HepG2 (cell line): Measurements from ENCODE around the gene GPR65. TPM values are rescaled to one million over a fixed set of nuclear protein-coding genes. Genes with fewer than 3 reads are reported as not detected.

Source experiments
- ATAC-seq: fragments of 200-7000 bp; cut with Tn5 transposase; 3 replicates; pipeline ENCODE4 v1.9.1; 2020; ENCODE audit warnings: mild to moderate bottlenecking, moderate library complexity
- BruUV-seq: library from RNA; stranded (reverse); fragments of 400-500 nt; replicated peaks from 2 replicates; lab custom pipeline; 2021; lab: Mats Ljungman, UMichigan
- CTCF ChIA-PET: fragments of 300-600 bp; formaldehyde crosslinking; extraction: SDS; loops from one replicate; lab custom pipeline; 2021; ENCODE audit warnings: low total read pairs, inconsistent platforms, low intra/inter-chr PET ratio; lab: Yijun Ruan, JAX
- POLR2A ChIA-PET: fragments of 350-600 bp; sonication (Branson Sonifier 250); formaldehyde crosslinking; loops from one replicate; lab custom pipeline; 2020; ENCODE audit warnings: antibody characterized with exemption, inconsistent platforms; lab: Yijun Ruan, JAX
- DNase-seq: peaks from one replicate; pipeline ENCODE4 v3.0.0-alpha.2; 2015; ENCODE audit warnings: low spot score
- FAIRE-seq: peaks from 3 replicates; lab custom pipeline; 2011; peaks lifted over from hg19 to GRCh38; lab: Jason Lieb, UNC
- H2AFZ ChIP-seq: one replicate; pipeline ENCODE4 v1.6.1; 2011; ENCODE audit warnings: low read length, inconsistent platforms
- H3K27ac ChIP-seq: fragments of 300-600 bp; 3 replicates; pipeline ENCODE4 v1.8.0; 2011; ENCODE audit warnings: mixed run types, mild to moderate bottlenecking, mixed read lengths, low read length, inconsistent platforms; ENCODE audit not compliant: insufficient read depth; ENCODE audit errors: extremely low read length
- H3K27me3 ChIP-seq, 2 experiments: fragments of 200-600 bp in 1 of 2; 2 replicates in 1 of 2; 3 replicates in 1 of 2; pipeline versions ENCODE4 v1.6.0 to v1.8.0; 2011; ENCODE audit warnings: low read length in 2 of 2, mild to moderate bottlenecking in 2 of 2, moderate library complexity in 2 of 2, inconsistent platforms in 1 of 2; ENCODE audit not compliant: insufficient read depth in 2 of 2, control insufficient read depth in 1 of 2
- H3K36me3 ChIP-seq, 2 experiments: fragments of 200-600 bp in 1 of 2; replicated peaks in 1 of 2; 2 replicates in 1 of 2; 3 replicates in 1 of 2; pipeline versions ENCODE4 v1.5.1 to v1.8.0; 2011; ENCODE audit warnings: low read length in 2 of 2, inconsistent platforms in 1 of 2; ENCODE audit not compliant: insufficient read depth in 2 of 2, control insufficient read depth in 1 of 2
- H3K4me1 ChIP-seq: 2 replicates; pipeline ENCODE4 v1.5.1; 2012; ENCODE audit warnings: low read length, inconsistent platforms; ENCODE audit not compliant: insufficient read depth
- H3K4me2 ChIP-seq: 2 replicates; pipeline ENCODE4 v1.6.0; 2011; ENCODE audit warnings: low read depth, low read length, inconsistent platforms
- H3K4me3 ChIP-seq, 3 experiments: fragments of 200-600 bp in 1 of 3; sonication (generic), shearing (Covaris generic) in 1 of 3; replicated peaks in 1 of 3; 2 replicates each; pipeline ENCODE4 v1.5.1; 2011 to 2016; ENCODE audit warnings: low read length in 3 of 3, inconsistent platforms in 2 of 3, low read depth in 2 of 3, mild to moderate bottlenecking in 2 of 3, control low read depth in 1 of 3, mixed read lengths in 1 of 3; ENCODE audit not compliant: insufficient read depth in 1 of 3
- H3K79me2 ChIP-seq: one replicate; pipeline ENCODE4 v1.6.1; 2011; ENCODE audit warnings: low read length, inconsistent platforms; ENCODE audit not compliant: insufficient read depth
- H3K9ac ChIP-seq: 2 replicates; pipeline ENCODE4 v1.6.0; 2011; ENCODE audit warnings: mild to moderate bottlenecking, low read depth, low read length, inconsistent platforms; ENCODE audit not compliant: insufficient read depth
- H3K9me3 ChIP-seq: 2 replicates; pipeline ENCODE4 v1.5.1; 2012; ENCODE audit warnings: mild to moderate bottlenecking, low read length
- H4K20me1 ChIP-seq: 2 replicates; pipeline ENCODE4 v1.6.0; 2011; ENCODE audit warnings: inconsistent platforms, mild to moderate bottlenecking, low read length, moderate library complexity; ENCODE audit not compliant: insufficient read depth
- ARID2 ChIP-seq: sonication (generic); formaldehyde crosslinking; IDR thresholded peaks from 2 replicates; pipeline ENCODE4 v1.8.1; 2022; ENCODE audit warnings: mild to moderate bottlenecking, missing genetic modification reagents, borderline replicate concordance
- HNRNPL ChIP-seq: fragments of 200-400 bp; formaldehyde crosslinking; IDR thresholded peaks from 2 replicates; pipeline ENCODE4 v1.6.1; 2017; ENCODE audit warnings: mild to moderate bottlenecking, low read depth, low read length
- KIAA2018 ChIP-seq: sonication (generic); formaldehyde crosslinking; IDR thresholded peaks from 2 replicates; pipeline ENCODE4 v1.5.0; 2020; ENCODE audit warnings: mild to moderate bottlenecking, missing genetic modification reagents, borderline replicate concordance
- MED1 ChIP-seq: sonication (generic); formaldehyde crosslinking; IDR thresholded peaks from 2 replicates; pipeline ENCODE4 v1.4.0; 2020; ENCODE audit warnings: missing genetic modification reagents
- NCOR1 ChIP-seq: fragments of 200-600 bp; sonication (generic); IDR thresholded peaks from 2 replicates; pipeline ENCODE4 v1.7.0; 2017; ENCODE audit warnings: antibody characterized with exemption, low read length, borderline replicate concordance
- NFE2L1 ChIP-seq: sonication (generic); formaldehyde crosslinking; IDR thresholded peaks from 2 replicates; pipeline ENCODE4 v1.4.0; 2020; ENCODE audit warnings: missing genetic modification reagents, mild to moderate bottlenecking, borderline replicate concordance
- REL ChIP-seq: sonication (generic); formaldehyde crosslinking; conservative IDR thresholded peaks from 2 replicates; pipeline ENCODE4 v1.8.0; 2022; ENCODE audit warnings: mild to moderate bottlenecking, missing genetic modification reagents, moderate library complexity
- SALL1 ChIP-seq: sonication (generic); formaldehyde crosslinking; IDR thresholded peaks from 2 replicates; pipeline ENCODE4 v1.8.0; 2022; ENCODE audit warnings: mild to moderate bottlenecking, missing genetic modification reagents
- TERF1 ChIP-seq: sonication (generic); formaldehyde crosslinking; IDR thresholded peaks from 2 replicates; pipeline ENCODE4 v1.8.0; 2022; ENCODE audit warnings: mild to moderate bottlenecking, missing genetic modification reagents, moderate library complexity
- ZBTB20 ChIP-seq: sonication (generic); formaldehyde crosslinking; IDR thresholded peaks from 2 replicates; pipeline ENCODE4 v1.8.1; 2023; ENCODE audit warnings: missing genetic modification reagents, low read depth, mild to moderate bottlenecking, borderline replicate concordance
- ZFP62 ChIP-seq: sonication (generic); formaldehyde crosslinking; IDR thresholded peaks from 2 replicates; pipeline ENCODE4 v1.4.0; 2020; ENCODE audit warnings: missing genetic modification reagents
- ZNF770 ChIP-seq: sonication (generic); formaldehyde crosslinking; IDR thresholded peaks from 2 replicates; pipeline ENCODE4 v1.5.0; 2020; ENCODE audit warnings: mild to moderate bottlenecking, missing genetic modification reagents
- WGBS: methylation state at CpG from one replicate; pipeline ENCODE4 v1.1.6; 2017; ENCODE audit warnings: low lambda C conversion rate; 5-methylcytosine and 5-hydroxymethylcytosine counted together
- in situ Hi-C: cut with HindIII; loops from 2 replicates; pipeline ENCODE4 v1.10.0; 2017; ENCODE audit warnings: low pct_unique_long_range_greater_than_20kb; ENCODE audit not compliant: extremely low pct_ligation_motif_present
- intact Hi-C: fragments of 100-400 bp; cut with micrococcal nuclease; formaldehyde crosslinking; loops from one replicate; pipeline ENCODE4 v1.10.0; 2022; ENCODE audit not compliant: unreplicated experiment
- polyA plus RNA-seq, 8 experiments: library from polyadenylated mRNA; depleted of rRNA in 3 of 8; stranded (reverse) in 7 of 8; unstranded in 1 of 8; fragments of >200 nt; fragmentation: Illumina TruSeq in 4 of 8; extraction: Trizol in 4 of 8; gene quantifications; 2 replicates each; pipeline versions ENCODE4 v1.2.1 to v1.2.3, GENCODE V29; 2011 to 2016; ENCODE audit warnings: low read depth in 4 of 8, missing spikeins in 1 of 8, mixed read lengths in 1 of 8; ENCODE audit not compliant: insufficient read depth in 1 of 8
- total RNA-seq, 5 experiments: library from RNA; depleted of rRNA; stranded (reverse); fragments of >200 nt; fragmentation: Illumina TruSeq; extraction: Trizol; gene quantifications; 2 replicates each; pipeline ENCODE4 v1.2.3, GENCODE V29; 2016; ENCODE audit warnings: low read depth in 1 of 5

The GPR65 gene
- total and polyA plus RNA-seq, 2 of the 13 experiments (the other 11 are each of a cell fraction or from before 2014, with no cell fraction given), result not detected

- TF ChIP-seq TERF1 (no peak), SALL1 (CRISPR knock-in tag) (no peak), MED1 (CRISPR knock-in tag) (no peak), NFE2L1 (CRISPR knock-in tag) (no peak)
Observed at GRCh38 chr14:88003425-88003824, 1.5 kb upstream of the GPR65 start (continued).

- Histone ChIP-seq H3K9ac (no peak overlapping the region), H3K36me3 (no peaks in the 10 kb centered on the region), H3K27me3 (no peaks in the 10 kb centered on the region; a peak in 1 of 5 replicates), H3K4me3 (no peak overlapping the region), H4K20me1 (no peaks in the 10 kb centered on the region), H3K4me1 (no peaks in the 10 kb centered on the region), H3K79me2 (no peaks in the 10 kb centered on the region), H3K9me3 (no peaks in the 10 kb centered on the region), H2AFZ (no peak overlapping the region), H3K27ac (no peak overlapping the region), H3K4me2 (no peak overlapping the region)
- in situ Hi-C loops (loop anchor here (25.0 kb wide), 1 partner anchor 383 kb away; the partner anchor contains the start of gene SPATA7), intact Hi-C loops (no loop called here)
- ATAC-seq, result no peak
- POLR2A ChIA-PET, result no interaction called here
- FAIRE-seq, result no peak
- CTCF ChIA-PET, result no interaction called here
- 61% methylated on average over 3 of the region's 3 CpGs for WGBS
- DNase-seq, result no peak
- no TSS peak for BruUV-seq
- TF ChIP-seq NCOR1 (no peak), ZNF770 (CRISPR knock-in tag) (no peak), REL (CRISPR knock-in tag) (no peak), KIAA2018 (CRISPR knock-in tag) (no peak), ARID2 (CRISPR knock-in tag) (no peak), ZFP62 (CRISPR knock-in tag) (no peak), ZBTB20 (CRISPR knock-in tag) (no peak), HNRNPL (no peak)
Observed at GRCh38 chr14:88004506-88005036, 364 bp upstream of the GPR65 start.
